ENCODE data around the gene TEF.
A peak's percentile ranks its signal among the peaks of the same experiment; 100 is the strongest.
"Not testable (repeated sequence)": the region's sequence is repeated elsewhere in the genome, so short reads cannot be mapped to it uniquely, and the experiment has no call there.

Gene TEF

GRCh38 chr22:41397143-41397811 is 15.5 kb downstream of the TEF start:
- no peak for TF ChIP-seq CTCF (IDR thresholded peaks at IDR 0.05; ENCODE audit: low read depth, low read length)
- no peak for DNase-seq (ENCODE audit: extremely low read depth, low read depth)

- no peak for TF ChIP-seq CTCF (IDR thresholded peaks at IDR 0.05; ENCODE audit: low read depth, low read length)
- DNase-seq (ENCODE audit: extremely low read depth, low read depth) = no peak
Observed at GRCh38 chr22:41398921-41399320, 17.2 kb downstream of the TEF start.

DNA sequence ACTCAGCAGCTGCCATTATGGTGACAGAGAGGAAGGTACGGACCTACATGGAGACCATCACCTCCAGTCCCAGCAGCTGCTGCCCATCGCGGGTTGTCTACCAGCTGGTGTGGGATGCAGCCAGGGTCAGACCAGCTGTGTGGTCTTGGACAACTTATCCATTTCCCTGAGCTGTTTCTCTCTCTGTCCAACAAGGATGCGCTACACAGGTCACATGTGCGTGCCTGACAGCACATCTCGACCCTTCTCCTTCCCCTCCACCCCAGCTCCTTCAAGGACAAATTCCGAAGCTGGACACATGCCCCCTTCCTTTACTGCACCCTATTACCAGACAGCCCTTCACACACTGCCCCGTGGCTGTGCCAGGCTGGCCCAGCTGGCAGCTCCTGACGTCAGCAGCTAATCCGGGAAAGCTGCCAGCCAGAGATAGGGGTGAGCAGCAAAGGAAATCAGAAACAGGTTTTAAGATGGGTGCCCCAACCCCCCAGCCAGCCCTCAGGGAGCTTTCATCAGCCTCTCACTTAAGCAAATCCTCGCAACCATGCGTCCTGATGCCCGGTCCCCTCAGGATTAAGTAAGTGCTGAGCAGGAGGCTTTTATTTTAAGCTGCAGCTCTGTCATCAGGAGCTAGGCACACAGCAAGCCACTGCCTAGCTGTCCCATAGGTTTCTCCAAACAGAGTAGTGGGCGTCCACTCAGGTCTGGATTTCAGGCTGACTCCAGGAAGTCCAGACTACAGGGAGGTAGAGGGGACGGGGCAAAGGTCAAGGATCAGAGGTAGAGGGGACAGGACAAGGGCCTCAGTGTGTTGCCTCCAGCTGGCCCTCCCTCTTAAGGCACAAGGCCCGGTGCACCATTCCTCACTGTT is 20.3 kb downstream of the TEF start:
- peak; percentile 94 for DNase-seq (ENCODE audit: extremely low read depth, low read depth)
- no peak for TF ChIP-seq CTCF (IDR thresholded peaks at IDR 0.05; ENCODE audit: low read depth, low read length)

- not testable (repeated sequence) for DNase-seq (ENCODE audit: extremely low read depth, low read depth)
Observed at GRCh38 chr22:41402851-41403250, 21.1 kb downstream of the TEF start.

- peak; percentile 69 for DNase-seq (ENCODE audit: extremely low read depth, low read depth)
- TF ChIP-seq CTCF (IDR thresholded peaks at IDR 0.05; ENCODE audit: low read depth, low read length) = peak; percentile 93
Observed at GRCh38 chr22:41403532-41404318, 22.0 kb downstream of the TEF start.

GRCh38 chr22:41405588-41405987 is 23.8 kb downstream of the TEF start:
- no peak for DNase-seq (ENCODE audit: extremely low read depth, low read depth)
- no peak for TF ChIP-seq CTCF (IDR thresholded peaks at IDR 0.05; ENCODE audit: low read depth, low read length)

GRCh38 chr22:41406410-41406809 is 24.7 kb downstream of the TEF start:
- no peak for TF ChIP-seq CTCF (IDR thresholded peaks at IDR 0.05; ENCODE audit: low read depth, low read length)
- DNase-seq (ENCODE audit: extremely low read depth, low read depth) = no peak
